SK-N-SH (cell line): Measurements from ENCODE around the gene CMTM1.

Experiments used
- CHD2 ChIP-seq: fragments of 150-350 bp; IDR thresholded peaks from 2 replicates; pipeline ENCODE4 v1.6.1; 2018; ENCODE audit warnings: low read length; ENCODE audit not compliant: partially characterized antibody
- NFIC ChIP-seq: IDR thresholded peaks from 2 replicates; pipeline ENCODE4 v1.4.0; 2012; ENCODE audit warnings: borderline replicate concordance
- POLR2AphosphoS5 ChIP-seq: IDR thresholded peaks from 2 replicates; pipeline ENCODE4 v1.6.1; 2012; ENCODE audit warnings: low read depth, low read length
- YY1 ChIP-seq: IDR thresholded peaks from 2 replicates; pipeline ENCODE4 v1.4.0; 2012; ENCODE audit warnings: low read depth, mild to moderate bottlenecking
- TF ChIP-seq, protein P1 (sequence below): fragments of 200-600 bp; sonication (generic); IDR thresholded peaks from 2 replicates; pipeline ENCODE4 v1.6.1; 2017; ENCODE audit warnings: antibody characterized with exemption, mild to moderate bottlenecking, moderate library complexity

DNA sequence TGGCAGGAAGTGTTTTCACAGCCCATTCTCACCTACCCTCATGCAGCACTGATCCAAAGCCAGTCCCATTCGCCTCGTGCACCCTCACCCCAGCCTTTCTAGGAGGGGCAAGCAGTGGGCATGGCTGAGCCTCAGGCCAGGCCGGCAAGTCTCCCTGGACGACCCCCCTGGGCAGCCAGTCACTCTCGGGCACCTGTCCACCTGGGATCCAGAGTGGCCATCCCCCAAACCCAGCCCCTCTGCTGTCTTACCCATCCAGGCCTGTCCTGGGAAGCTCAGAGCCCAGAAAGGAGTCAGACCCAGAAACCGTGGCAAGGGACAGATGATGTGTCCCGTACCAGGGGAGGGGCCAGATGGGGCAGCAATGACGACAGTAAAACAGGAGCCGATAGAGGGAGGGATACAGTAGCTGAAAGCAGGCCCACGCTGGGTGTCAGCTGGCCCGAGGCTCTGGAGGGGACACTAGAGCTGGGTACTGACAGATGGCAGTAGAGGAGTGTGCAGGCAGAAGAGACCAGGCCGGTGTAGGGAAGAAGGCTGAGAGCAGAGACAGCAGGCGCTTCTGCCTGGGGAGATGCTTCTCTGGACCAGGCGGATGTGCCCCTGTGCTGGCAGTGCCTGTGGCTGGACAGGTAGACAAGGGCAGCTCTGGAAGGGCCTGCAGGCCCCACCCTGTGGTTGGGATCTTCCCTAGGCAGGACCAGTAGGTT, 44.0 kb downstream of the CMTM1 start:
- TF ChIP-seq, protein P1, sequence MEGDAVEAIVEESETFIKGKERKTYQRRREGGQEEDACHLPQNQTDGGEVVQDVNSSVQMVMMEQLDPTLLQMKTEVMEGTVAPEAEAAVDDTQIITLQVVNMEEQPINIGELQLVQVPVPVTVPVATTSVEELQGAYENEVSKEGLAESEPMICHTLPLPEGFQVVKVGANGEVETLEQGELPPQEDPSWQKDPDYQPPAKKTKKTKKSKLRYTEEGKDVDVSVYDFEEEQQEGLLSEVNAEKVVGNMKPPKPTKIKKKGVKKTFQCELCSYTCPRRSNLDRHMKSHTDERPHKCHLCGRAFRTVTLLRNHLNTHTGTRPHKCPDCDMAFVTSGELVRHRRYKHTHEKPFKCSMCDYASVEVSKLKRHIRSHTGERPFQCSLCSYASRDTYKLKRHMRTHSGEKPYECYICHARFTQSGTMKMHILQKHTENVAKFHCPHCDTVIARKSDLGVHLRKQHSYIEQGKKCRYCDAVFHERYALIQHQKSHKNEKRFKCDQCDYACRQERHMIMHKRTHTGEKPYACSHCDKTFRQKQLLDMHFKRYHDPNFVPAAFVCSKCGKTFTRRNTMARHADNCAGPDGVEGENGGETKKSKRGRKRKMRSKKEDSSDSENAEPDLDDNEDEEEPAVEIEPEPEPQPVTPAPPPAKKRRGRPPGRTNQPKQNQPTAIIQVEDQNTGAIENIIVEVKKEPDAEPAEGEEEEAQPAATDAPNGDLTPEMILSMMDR = no peak
- TF ChIP-seq YY1 = no peak
- TF ChIP-seq POLR2AphosphoS5 = no peak
- no peak for TF ChIP-seq CHD2
- no peak for TF ChIP-seq NFIC
